IMR-90 (cell line): Measurements from ENCODE around the gene RNF32. TPM values are rescaled to one million over a fixed set of nuclear protein-coding genes. Genes with fewer than 3 reads are reported as not detected.

Experiments used
- ATAC-seq: fragments of 200-7000 bp; cut with Tn5 transposase; 2 replicates; pipeline ENCODE4 v1.9.1; 2020; ENCODE audit warnings: low read depth, mild to moderate bottlenecking, moderate library complexity
- BruUV-seq: library from RNA; stranded (reverse); fragments of 400-500 nt; replicated peaks from 2 replicates; lab custom pipeline; 2021; lab: Mats Ljungman, UMichigan
- CTCF ChIA-PET: fragments of 300-600 bp; formaldehyde crosslinking; extraction: SDS; loops from one replicate; lab custom pipeline; 2021; ENCODE audit warnings: antibody characterized with exemption; lab: Yijun Ruan, JAX
- POLR2A ChIA-PET: fragments of 300-600 bp; sonication (Branson Sonifier 250); formaldehyde crosslinking; loops from one replicate; lab custom pipeline; 2022; ENCODE audit warnings: antibody characterized with exemption; ENCODE audit not compliant: unreplicated experiment; lab: Charles Lee
- DNase-seq: peaks from one replicate; pipeline ENCODE4 v3.0.0; 2013
- H2AFZ ChIP-seq: replicated peaks from 2 replicates; pipeline ENCODE3; 2013; ENCODE audit warnings: low read length, mild to moderate bottlenecking; ENCODE audit not compliant: poor library complexity
- H2AK5ac ChIP-seq: 2 replicates; pipeline ENCODE4 v1.6.1; 2013; ENCODE audit warnings: low read depth, low read length, inconsistent platforms
- H2AK9ac ChIP-seq: replicated peaks from 2 replicates; pipeline ENCODE3; 2013; ENCODE audit warnings: mild to moderate bottlenecking, low read depth, low read length, moderate library complexity; ENCODE audit not compliant: poor library complexity
- H2BK120ac ChIP-seq: 2 replicates; pipeline ENCODE4 v1.6.1; 2013; ENCODE audit warnings: low read depth, low read length, inconsistent platforms
- H2BK15ac ChIP-seq: 3 replicates; pipeline ENCODE4 v1.6.1; 2013; ENCODE audit warnings: low read depth, low read length, inconsistent platforms
- H2BK20ac ChIP-seq: 2 replicates; pipeline ENCODE4 v1.6.1; 2013; ENCODE audit warnings: low read depth, mild to moderate bottlenecking, inconsistent platforms, low read length, moderate library complexity
- H2BK5ac ChIP-seq: 2 replicates; pipeline ENCODE4 v1.6.1; 2013; ENCODE audit warnings: mild to moderate bottlenecking, low read depth, low read length, inconsistent platforms; ENCODE audit not compliant: poor library complexity, severe bottlenecking
- H3K14ac ChIP-seq: replicated peaks from 2 replicates; pipeline ENCODE4 v1.6.1; 2013; ENCODE audit warnings: low read depth, low read length, inconsistent platforms
- H3K18ac ChIP-seq: 2 replicates; pipeline ENCODE4 v1.6.1; 2013; ENCODE audit warnings: low read depth, low read length, control low read depth
- H3K23ac ChIP-seq: 2 replicates; pipeline ENCODE4 v1.6.1; 2013; ENCODE audit warnings: low read depth, low read length, inconsistent platforms
- H3K27ac ChIP-seq: 2 replicates; pipeline ENCODE4 v1.5.1; 2013; ENCODE audit warnings: mild to moderate bottlenecking, control low read depth, low read length; ENCODE audit not compliant: insufficient read depth
- H3K27me3 ChIP-seq: 2 replicates; pipeline ENCODE4 v1.6.1; 2013; ENCODE audit warnings: low read length; ENCODE audit not compliant: control insufficient read depth, insufficient read depth
- H3K36me3 ChIP-seq: 2 replicates; pipeline ENCODE4 v1.6.1; 2013; ENCODE audit warnings: low read length, mixed read lengths; ENCODE audit not compliant: control insufficient read depth, insufficient read depth
- H3K4ac ChIP-seq: 2 replicates; pipeline ENCODE4 v1.6.1; 2013; ENCODE audit warnings: low read depth, low read length, inconsistent platforms
- H3K4me1 ChIP-seq: 2 replicates; pipeline ENCODE4 v1.6.1; 2013; ENCODE audit warnings: low read length, mixed read lengths; ENCODE audit not compliant: control insufficient read depth, insufficient read depth
- H3K4me2 ChIP-seq: 2 replicates; pipeline ENCODE4 v1.6.1; 2013; ENCODE audit warnings: low read depth, mild to moderate bottlenecking, control low read depth, low read length, moderate library complexity
- H3K4me3 ChIP-seq: 2 replicates; pipeline ENCODE4 v1.5.1; 2013; ENCODE audit warnings: low read depth, mild to moderate bottlenecking, control low read depth, low read length, moderate library complexity; ENCODE audit not compliant: insufficient read depth
- H3K56ac ChIP-seq: 2 replicates; pipeline ENCODE4 v1.6.1; 2013; ENCODE audit warnings: low read length, inconsistent platforms; ENCODE audit not compliant: insufficient read depth; ENCODE audit errors: extremely low read depth
- H3K79me1 ChIP-seq, 2 experiments: 2 replicates each; pipeline ENCODE4 v1.6.1; 2013; ENCODE audit warnings: low read length in 2 of 2, inconsistent platforms in 1 of 2, low read depth in 1 of 2
- H3K9ac ChIP-seq: 2 replicates; pipeline ENCODE4 v1.6.1; 2013; ENCODE audit warnings: low read depth, low read length, control low read depth
- H3K9me1 ChIP-seq: 2 replicates; pipeline ENCODE4 v1.6.1; 2013; ENCODE audit warnings: low read length, inconsistent platforms; ENCODE audit not compliant: insufficient read depth
- H3K9me3 ChIP-seq: 2 replicates; pipeline ENCODE4 v1.6.1; 2013; ENCODE audit warnings: low read length; ENCODE audit not compliant: control insufficient read depth, insufficient read depth
- H4K20me1 ChIP-seq: 2 replicates; pipeline ENCODE4 v1.6.1; 2013; ENCODE audit warnings: low read length, inconsistent platforms; ENCODE audit not compliant: insufficient read depth
- H4K5ac ChIP-seq: 2 replicates; pipeline ENCODE4 v1.6.1; 2013; ENCODE audit warnings: mild to moderate bottlenecking, low read depth, low read length, control low read depth
- H4K8ac ChIP-seq, 2 experiments: 2 replicates each; pipeline ENCODE4 v1.6.1; 2013; ENCODE audit warnings: low read depth in 2 of 2, low read length in 2 of 2, control low read depth in 1 of 2, inconsistent platforms in 1 of 2
- H4K91ac ChIP-seq: 2 replicates; pipeline ENCODE4 v1.6.1; 2013; ENCODE audit warnings: low read depth, low read length, inconsistent platforms; ENCODE audit not compliant: insufficient read depth
- BHLHE40 ChIP-seq: fragments of 150-350 bp; IDR thresholded peaks from 2 replicates; pipeline ENCODE4 v1.6.1; 2016; ENCODE audit warnings: mild to moderate bottlenecking, low read depth, low read length
- MAFK ChIP-seq: IDR thresholded peaks from 2 replicates; pipeline ENCODE4 v1.6.1; 2012; ENCODE audit warnings: low read depth, low read length, improper control_type of control experiment
- MAZ ChIP-seq: IDR thresholded peaks from 2 replicates; pipeline ENCODE4 v1.6.1; 2012; ENCODE audit warnings: low read depth, mild to moderate bottlenecking, low read length, improper control_type of control experiment, moderate library complexity, borderline replicate concordance
- RFX5 ChIP-seq: IDR thresholded peaks from 2 replicates; pipeline ENCODE4 v1.8.0; 2012; ENCODE audit warnings: low read depth, mild to moderate bottlenecking, low read length, moderate library complexity
- USF2 ChIP-seq: fragments of 150-350 bp; IDR thresholded peaks from 2 replicates; pipeline ENCODE4 v1.6.1; 2017; ENCODE audit warnings: mild to moderate bottlenecking, antibody characterized with exemption, low read length, low read depth
- WGBS, 2 experiments: methylation state at CpG; one replicate each; pipeline versions ENCODE4 v1.1.5 to v1.1.7; 2013; ENCODE audit warnings: missing lambda C conversion rate in 2 of 2; ENCODE audit not compliant: insufficient read length in 1 of 2; ENCODE audit errors: extremely low coverage in 2 of 2; 5-methylcytosine and 5-hydroxymethylcytosine counted together
- dilution Hi-C: fragments of 300-500 bp; cut with HindIII; formaldehyde crosslinking; loops from one replicate; pipeline ENCODE4 v1.14.3; 2018; ENCODE audit warnings: low sequenced_read_pairs; ENCODE audit not compliant: unreplicated experiment
- in situ Hi-C: fragments of 300-500 bp; cut with MboI; formaldehyde crosslinking; loops from 3 replicates; pipeline ENCODE4 v1.14.3; 2019; ENCODE audit warnings: low sequenced_read_pairs, inconsistent platforms, mixed read lengths
- intact Hi-C: fragments of 100-400 bp; cut with micrococcal nuclease; formaldehyde crosslinking; loops from 2 replicates; pipeline ENCODE4 v1.10.0; 2022
- polyA plus RNA-seq, 3 experiments: library from polyadenylated mRNA; depleted of rRNA; stranded (reverse); fragments of >200 nt; gene quantifications; 2 replicates each; pipeline ENCODE4 v1.2.3, GENCODE V29; 2012; ENCODE audit warnings: low replicate concordance in 1 of 3
- total RNA-seq: library from RNA; depleted of rRNA; stranded (reverse); fragments of >200 nt; gene quantifications from 2 replicates; pipeline ENCODE4 v1.2.3, GENCODE V29; 2012

Gene RNF32
- total and polyA plus RNA-seq, 2 of the 4 experiments (the other 2 are of a cell fraction) = 0.36 to 0.63 TPM

GRCh38 chr7:156634117-156634516, 6.5 kb upstream of the RNF32 start:
- no peak overlapping the region for H2AK5ac ChIP-seq
- CTCF ChIA-PET = interaction anchor here (1.0 kb wide), 1 partner anchor 9 kb away, joined by 3 read pairs; no protein-coding TSS in a partner anchor
- no peak overlapping the region for H3K4me3 ChIP-seq
- no peak overlapping the region for H4K91ac ChIP-seq
- H2BK15ac ChIP-seq = no peak overlapping the region
- no TSS peak for BruUV-seq
- H2AFZ ChIP-seq = no peak overlapping the region
- H2BK20ac ChIP-seq = no peak overlapping the region
- H3K9ac ChIP-seq = no peak overlapping the region
- in situ Hi-C loops (loop anchor here (25.0 kb wide), 2 partner anchors 503 to 822 kb away; partner anchors contain the start of genes SHH and UBE3C), intact Hi-C loops (no loop called here), dilution Hi-C loops (no loop called here)
- TF ChIP-seq BHLHE40 (no peak), USF2 (no peak), MAFK (no peak), MAZ (no peak), RFX5 (no peak)
- H4K20me1 ChIP-seq = no peaks in the 10 kb centered on the region
- no peak overlapping the region for H2AK9ac ChIP-seq
- no peak overlapping the region for H4K8ac ChIP-seq
- no peaks in the 10 kb centered on the region for H3K36me3 ChIP-seq
- WGBS, 2 experiments = 75% methylated on average over 3 of the region's 3 CpGs; no CpG with 5 or more reads in 1 of the 2 experiments
- no peak overlapping the region for H4K5ac ChIP-seq
- ATAC-seq (no peak), DNase-seq (no peak)
- H3K56ac ChIP-seq = no peak overlapping the region
- no peak overlapping the region for H3K23ac ChIP-seq
- no peak overlapping the region for H3K18ac ChIP-seq
- H2BK5ac ChIP-seq = no peak overlapping the region
- peaks cover 0 to 4% of the 10 kb centered on the region in 2 experiments; a peak in 2 of 4 replicates for H3K79me1 ChIP-seq
- POLR2A ChIA-PET = no interaction called here
- no peaks in the 10 kb centered on the region for H3K27me3 ChIP-seq
- no peak overlapping the region for H3K27ac ChIP-seq
- H3K4me2 ChIP-seq = no peak overlapping the region
- H3K9me1 ChIP-seq = no peaks in the 10 kb centered on the region
- no peaks in the 10 kb centered on the region for H3K4me1 ChIP-seq
- no peaks in the 10 kb centered on the region for H3K9me3 ChIP-seq
- no peak overlapping the region for H3K4ac ChIP-seq
- no peak overlapping the region for H2BK120ac ChIP-seq
- no peak overlapping the region for H3K14ac ChIP-seq
